NK-92 (cell line): ENCODE results near the gene NF1.
"Not testable (repeated sequence)": the region's sequence is repeated elsewhere in the genome, so short reads cannot be mapped to it uniquely, and the experiment has no call there.

Source experiments
- DNase-seq: peaks from one replicate; lab custom pipeline; 2025; ENCODE audit not compliant: unreplicated experiment; lab: John Stamatoyannopoulos, UW

NF1 gene

DNA sequence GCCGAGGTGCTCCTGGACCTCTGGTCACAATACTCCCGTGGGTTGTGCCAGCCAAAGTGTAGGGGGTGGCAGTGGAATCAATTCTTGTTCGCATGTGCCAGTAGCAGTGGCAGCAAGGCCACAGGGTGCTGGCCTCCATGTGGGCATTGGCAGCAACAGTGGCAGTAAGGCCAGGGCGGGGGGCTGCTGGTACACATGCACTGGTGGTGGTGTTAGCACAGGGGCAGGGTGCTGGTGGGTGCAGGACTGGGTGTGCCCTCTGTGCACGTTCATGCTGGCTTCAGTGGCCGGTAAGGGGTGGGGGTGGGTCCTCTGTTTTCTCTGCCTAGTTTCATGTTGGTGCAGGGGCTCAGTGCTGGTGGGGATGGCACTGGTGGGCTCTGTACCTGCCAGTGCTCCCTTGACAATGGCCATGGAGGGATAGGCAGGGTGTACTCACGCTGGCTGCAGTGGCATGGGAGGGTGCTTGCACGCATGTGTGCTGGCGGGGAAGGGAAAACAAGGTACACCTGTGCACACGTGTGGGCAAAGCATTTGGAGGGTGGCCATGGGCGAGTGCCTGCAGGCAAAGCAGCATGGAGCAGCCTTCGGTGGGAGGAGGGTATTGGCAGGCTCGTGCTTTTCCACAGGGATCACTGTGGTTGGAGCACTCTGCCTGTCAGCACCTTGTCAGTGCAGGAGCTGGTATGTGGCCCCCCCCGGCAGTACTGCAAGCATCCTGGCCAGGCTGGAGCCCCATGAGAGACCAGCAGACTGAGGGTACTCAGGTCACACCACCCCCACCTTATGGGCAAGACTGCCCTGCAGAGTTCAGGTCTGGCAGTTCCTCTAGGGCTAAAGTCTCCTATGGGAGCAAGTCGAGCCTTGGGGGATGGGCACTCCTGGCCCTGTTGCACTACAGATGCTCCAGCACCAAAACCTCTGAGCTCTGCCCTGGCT, 35.8 kb downstream of the NF1 start:
- DNase-seq: no peak

DNA sequence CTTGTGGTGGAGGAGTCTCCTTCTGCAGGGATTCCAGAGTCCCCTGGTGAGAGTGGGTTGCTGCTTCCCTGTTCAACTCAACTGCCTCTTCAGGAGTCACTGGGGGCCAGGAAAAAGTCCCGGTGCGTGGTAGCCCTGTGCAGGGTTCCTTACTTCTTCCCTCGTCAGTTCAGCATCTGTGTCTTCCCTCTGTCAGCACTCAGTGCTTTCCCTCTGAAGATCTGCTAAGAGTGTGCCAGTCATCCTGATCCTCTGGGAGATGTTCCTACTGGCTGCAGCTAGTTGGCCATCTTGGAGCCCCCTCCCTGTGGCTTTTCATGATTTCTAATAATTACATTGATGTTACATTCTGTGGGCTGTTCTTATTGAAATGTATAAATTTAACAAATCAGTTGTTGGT, 36.5 kb downstream of the NF1 start:
- no peak for DNase-seq

DNA sequence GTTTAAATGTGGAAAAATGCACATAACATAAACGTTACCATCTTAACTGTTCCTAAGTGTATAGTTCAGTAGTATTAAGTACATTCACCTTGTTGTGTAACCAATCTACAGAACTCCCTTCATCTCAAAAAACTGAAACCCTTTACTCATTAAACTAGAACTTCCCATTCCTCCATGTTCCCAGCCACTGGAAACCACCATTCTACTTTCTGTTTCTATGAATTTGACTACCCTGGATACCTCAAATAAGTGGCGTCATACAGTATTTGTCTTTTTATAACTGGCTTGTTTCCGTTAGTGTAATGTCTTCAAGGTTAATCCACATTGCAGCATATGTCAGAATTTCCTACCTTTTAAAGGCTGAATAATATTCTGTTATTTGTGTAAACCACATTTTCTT, 38.2 kb downstream of the NF1 start:
- DNase-seq: no peak

DNA sequence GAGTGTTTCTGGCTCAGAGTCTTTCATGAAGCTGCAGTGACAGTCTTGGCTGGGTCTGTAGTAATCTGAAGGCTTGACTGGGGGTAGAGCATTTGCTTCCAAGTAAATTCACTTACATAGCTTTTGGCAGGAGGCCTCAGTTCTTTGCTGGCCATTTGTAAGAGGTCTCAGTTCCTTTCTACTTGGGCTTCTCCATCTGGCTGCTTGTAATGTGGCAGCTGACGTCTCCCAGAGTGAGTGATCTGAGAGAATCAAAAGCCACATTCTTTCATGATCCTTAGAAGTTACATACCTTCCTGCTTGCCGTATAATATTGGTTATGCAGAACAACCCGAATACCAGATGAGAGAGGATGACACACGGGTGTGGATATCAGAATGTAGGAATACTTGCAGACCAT, 39.8 kb downstream of the NF1 start:
- DNase-seq: no peak

DNA sequence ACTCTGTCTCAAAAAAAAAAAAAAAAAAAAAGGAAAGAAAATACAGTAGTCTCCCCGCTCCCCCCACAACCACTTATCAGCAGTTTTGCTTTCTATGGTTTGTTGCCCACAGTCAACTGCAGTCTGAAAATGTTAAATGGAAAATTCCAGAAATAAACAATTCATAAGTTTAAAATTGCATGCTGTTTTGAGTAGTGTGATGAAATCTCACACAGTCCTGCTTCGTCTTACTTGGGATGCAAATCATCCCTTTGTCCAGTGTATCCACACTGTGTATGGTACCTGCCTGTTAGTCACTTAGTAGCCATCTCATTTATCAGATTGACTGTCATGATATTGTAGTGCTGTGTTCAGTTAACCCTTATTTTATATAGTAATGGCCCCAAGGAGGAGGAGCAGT, 41.5 kb downstream of the NF1 start:
- no peak for DNase-seq

DNA sequence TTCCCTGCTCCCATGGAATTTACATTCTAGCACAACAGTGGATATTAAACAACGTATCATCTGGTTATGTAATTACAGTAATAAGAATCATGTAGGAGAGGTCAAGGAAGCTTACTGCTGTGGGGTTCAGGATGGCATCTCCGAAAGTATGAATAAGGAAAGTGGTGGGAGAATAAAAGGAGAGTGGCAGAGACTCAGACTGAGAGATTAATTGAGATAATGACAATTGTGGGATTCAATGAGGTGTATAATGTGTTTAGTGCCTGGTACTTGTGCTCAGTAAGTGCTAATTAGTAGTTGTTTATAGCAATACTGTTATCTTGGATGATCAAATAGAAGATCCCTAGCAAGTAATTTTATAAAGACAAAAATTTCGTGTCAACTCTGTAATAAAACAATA, 45.3 kb downstream of the NF1 start:
- no peak for DNase-seq

DNA sequence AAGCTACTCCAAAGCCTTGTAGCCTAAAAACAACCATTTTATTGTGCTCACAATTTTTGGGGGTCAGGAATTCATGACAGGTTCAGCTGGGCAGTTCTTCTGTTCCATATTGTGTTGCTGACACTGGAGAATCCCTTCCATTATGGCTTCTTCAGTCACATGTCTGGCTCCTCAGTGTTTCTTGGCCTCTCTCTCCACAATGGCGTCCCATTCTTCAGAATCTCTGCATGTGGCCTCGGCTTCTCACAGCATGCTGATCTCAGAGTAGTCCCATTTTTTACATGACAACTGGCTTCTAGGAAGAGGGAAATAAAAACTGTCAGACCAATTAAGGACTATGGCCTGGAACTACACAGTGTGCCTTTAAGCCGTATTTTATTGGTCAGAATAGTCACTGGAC, 49.7 kb downstream of the NF1 start:
- no peak for DNase-seq

DNA sequence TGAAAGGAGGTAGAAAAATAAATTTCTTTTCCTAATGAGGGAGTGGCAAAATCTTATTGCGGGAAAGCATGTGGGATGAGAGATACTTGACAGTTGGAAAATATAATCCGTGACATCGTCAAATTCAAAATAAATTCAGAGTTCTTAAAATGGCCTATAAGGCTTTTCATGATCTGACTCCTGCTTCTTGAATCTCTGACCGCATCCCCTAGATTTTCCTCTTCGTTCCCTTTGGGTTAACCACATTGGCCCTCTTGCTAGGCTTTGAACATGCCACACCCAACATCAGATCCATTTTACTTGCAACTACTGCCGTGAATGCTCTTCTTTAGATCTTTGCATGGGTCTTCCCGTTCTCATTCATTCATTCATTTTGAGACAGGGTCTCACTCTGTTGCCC, 50.1 kb downstream of the NF1 start:
- no peak for DNase-seq

DNA sequence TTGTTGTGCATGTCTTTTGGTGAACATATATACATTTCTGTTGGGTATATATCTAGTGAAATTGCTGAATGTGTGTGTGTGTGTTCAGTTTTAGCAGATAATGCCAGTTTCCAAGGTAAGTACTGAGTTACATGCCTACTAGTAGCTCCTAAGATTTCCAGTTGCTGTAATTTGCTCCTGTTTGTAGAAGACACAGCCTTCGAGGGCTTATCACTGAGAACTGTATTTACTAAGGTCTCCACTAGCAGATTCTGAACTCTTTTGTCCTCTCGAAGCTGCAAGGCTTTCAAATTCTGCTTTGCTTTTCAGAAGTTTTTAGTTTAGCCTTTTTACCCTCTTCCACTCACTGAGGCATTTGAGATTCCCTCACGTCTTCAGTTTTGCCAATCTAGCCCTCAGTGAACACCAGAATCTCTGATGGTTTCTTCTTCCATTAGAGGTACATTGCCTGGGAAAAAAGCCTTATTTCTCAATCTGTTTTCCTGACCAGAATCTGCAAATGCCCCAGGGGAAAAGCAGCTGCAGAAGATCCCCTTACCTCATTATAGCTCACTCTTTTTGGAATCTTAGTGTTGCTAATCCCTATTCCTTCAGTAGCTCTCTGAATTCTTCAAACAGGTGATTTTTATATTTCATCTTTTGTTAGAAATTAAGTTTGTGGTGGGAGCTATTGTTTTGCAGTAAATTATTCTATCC, 52.9 kb downstream of the NF1 start:
- DNase-seq: no peak

DNA sequence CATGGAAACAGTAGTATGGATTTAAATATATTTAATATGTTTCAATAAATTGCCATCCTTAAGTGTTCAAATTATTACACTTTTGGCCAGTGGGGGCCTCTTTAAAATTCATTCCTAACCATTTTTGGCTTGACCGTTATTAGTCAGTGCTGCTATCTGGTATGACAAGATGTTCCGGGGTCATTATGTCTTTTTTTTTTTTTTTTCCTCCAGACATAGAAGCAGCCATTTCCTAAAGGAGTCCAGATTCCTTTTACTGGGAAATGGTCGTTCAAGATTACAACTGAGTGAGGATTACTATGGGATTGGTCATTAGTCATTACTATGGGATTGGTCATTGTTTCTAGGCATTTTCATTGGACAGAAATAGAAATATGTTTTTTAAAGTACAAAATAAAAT, 53.4 kb downstream of the NF1 start:
- no peak for DNase-seq

DNA sequence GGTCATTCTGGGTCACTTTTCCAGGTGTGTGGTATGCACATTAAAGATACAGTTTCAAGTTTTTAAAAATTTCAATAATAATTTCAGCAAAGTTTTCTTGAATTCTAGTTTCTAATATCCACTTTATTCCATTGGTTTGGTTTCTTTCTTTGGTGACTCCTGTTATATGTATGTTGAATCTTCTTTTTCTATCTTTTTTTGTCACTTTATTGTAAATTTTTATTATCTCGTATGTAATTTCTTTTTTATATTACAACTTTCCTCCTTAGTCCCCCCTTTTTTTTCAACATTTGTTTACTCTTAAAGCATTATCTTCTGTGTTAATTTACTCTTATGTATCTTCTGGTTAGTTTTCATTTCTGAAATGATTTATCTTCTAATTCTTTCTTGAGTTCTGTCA, 57.5 kb downstream of the NF1 start:
- no peak for DNase-seq

DNA sequence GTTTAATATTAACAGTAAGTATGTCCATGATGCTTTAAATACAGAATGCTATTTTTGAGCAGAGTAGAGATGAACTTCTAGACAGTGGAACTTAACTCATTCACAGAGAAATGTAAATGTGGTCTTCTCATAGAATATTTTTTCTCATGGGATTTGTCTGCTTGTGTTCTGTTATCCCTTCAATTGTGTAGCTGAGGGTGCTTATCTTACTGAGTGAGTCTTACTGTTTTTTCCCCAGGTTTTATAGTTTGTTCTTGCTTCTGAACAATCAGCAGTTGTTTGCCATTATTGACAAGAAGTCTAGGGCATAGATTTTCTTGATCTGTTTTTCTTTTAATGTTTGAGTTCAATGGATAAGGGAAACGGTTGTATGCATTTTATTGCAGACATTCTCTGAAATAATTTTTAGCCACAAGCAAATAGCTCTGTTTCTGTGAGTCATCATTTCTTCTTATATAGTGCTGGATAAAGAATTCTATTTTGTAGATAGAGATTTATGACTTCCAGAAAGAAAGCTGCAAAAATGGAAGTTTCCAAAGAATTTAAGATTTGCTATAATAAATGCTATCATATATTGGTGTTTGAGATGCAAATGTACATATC, 60.5 kb downstream of the NF1 start:
- DNase-seq: no peak

DNA sequence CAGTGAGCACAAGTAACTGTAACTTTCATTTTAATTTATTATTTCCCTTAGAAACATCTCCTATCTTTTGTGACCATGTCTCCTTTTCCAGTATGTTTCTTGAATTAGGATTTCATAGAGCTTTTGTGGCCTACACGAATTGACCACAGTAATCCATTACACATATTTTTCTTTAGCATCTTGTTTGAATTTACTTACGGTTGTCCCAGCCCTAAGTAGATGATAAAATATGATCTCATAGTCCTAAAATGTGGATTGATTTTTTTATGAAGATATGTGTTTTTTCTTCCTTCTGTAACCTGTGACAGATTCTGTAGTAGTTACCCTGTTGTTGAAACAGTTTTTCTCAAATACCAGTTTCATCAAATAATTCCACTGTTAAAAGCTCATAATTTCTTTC, 61.5 kb downstream of the NF1 start:
- DNase-seq: no peak

DNA sequence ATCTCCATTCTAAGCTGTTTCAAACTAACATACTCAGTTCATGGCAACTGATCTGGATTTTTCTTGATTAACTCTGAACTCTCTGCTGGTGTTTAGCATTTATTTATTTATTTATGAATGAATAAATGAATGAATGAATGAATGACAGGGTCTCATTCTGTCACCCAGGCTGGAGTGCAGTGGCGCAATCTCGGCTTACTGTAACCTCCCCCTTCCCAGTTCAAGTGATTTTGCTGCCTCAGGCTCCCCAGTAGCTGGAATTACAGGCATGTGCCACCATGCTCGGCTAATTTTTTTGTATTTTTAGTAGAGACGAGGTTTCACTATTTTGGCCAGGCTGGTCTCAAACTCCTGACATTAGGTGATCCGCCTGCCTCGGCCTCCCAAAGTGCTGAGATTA, 62.1 kb downstream of the NF1 start:
- DNase-seq: not testable (repeated sequence)

DNA sequence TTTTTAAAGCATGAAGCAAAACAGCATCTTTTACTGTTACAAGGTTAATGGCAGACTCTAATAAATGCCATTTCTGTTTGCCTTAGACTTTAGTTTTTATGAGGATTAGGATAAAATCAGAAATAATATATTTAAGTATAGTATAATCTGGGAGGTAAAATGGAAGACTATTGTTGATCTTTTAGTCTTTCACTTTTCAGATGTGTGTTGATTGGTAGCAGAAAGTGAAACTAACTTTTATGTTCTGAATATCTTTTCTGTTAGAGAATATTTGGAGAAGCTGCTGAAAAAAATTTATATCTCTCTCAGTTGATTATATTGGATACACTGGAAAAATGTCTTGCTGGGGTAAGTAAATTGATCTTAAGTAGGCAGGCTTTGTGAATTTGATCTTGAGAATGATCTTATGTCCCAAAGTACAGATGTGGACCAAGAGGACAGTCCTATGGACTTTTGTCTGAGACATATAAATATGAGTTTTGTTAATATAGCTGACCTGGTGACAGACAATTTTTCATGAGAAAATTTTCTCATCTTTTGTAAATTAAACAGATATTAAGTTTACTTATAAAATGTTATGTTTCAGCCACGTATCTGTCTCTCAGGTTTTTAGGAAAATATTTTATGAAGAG, 64.1 kb downstream of the NF1 start:
- DNase-seq: no peak

DNA sequence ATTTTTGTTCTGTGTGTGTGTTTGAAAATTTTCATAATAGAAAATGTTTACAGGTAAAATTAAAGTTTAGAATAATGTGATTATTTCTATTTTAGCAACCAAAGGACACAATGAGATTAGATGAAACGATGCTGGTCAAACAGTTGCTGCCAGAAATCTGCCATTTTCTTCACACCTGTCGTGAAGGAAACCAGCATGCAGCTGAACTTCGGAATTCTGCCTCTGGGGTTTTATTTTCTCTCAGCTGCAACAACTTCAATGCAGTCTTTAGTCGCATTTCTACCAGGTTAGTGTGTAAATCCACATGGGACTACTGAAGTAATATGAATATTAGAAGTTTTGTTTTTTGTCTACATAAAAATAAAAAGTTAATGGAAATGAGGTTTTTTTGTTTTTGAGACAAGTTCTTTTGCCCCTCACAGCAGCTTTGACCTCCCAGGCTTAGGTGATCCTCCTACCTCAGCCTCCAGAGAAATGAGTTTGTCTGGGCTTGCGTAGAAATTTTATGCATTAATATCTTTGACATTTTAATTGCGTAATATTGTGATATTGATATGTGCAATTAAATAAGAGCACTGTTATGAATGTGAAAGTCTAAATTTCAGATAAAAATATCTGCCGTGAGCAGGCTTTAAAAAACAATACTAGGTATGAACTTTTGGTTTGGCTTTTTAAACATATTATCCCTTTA, 68.5 kb downstream of the NF1 start:
- no peak for DNase-seq

DNA sequence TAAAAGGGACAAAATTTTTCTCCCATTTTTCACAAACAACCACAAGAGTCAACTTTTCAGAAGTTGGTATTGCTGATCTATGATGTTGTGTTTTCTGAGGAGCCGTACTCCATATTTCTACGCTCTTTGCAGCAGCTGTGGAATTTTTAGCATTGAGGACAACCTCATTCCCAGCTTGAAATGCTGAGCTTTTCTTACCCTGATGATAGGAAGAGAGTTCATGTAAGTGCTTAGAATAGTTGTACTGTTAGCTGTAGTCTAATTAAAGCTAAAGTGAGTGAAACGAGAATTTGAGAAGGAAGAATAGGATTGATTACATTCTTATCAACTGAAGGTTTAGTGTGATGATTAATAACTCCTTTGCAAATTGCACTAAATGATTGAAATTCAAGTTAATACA, 72.3 kb downstream of the NF1 start:
- no peak for DNase-seq

DNA sequence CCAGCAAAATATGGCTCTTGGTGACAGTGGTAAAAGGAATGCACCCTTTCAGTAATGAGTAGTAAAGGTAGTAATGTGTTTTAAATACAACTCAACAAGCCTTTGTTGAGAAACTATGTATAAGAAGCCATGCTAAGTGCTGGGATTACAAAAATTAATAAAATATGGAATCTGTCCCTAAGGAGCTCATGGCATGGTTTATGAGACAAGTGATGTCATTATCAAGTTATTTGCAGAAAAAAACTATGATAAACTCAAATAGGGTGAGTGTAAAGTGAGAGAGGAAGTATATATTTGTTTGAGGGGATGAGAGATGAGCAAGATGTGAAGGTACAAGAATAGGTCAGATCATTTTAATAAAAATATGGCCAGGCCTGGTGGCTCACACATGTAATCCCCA, 76.9 kb downstream of the NF1 start:
- DNase-seq: no peak

DNA sequence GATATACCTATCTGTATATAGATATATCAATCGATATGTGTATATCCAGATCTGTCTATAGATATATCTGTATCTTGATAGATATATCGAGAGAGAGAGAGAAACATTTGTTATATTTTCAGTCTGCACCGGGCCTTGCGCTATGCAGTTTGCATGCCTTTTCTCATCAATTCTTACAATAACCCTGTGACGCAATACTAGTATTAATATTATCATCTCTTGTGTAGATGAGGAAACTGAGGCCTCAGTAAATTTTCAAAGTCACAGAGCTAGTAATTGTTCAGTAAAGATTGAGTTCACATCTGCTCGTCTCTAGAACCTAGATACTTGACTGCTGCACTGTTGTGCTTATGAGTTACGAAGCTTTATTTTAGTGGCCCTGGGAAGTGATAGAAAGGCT, 77.6 kb downstream of the NF1 start:
- DNase-seq: no peak

DNA sequence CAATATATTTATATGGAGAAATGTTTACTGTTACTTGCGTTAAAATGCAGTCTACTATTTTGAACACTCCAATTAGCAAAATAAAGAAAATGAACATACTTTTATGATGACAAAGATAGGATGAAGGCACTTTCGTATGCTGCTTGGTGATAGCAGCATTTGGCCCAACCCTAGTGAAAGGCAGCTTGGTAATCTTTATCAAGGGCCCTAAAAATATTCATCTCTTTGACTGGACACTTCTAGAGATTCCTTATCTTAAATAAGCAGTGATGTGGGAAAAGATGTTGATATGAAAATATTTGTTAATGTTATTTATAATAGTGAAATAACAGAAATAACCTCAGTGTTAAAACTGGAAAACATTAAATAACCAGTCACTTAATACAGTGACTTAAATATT, 79.4 kb downstream of the NF1 start:
- no peak for DNase-seq

DNA sequence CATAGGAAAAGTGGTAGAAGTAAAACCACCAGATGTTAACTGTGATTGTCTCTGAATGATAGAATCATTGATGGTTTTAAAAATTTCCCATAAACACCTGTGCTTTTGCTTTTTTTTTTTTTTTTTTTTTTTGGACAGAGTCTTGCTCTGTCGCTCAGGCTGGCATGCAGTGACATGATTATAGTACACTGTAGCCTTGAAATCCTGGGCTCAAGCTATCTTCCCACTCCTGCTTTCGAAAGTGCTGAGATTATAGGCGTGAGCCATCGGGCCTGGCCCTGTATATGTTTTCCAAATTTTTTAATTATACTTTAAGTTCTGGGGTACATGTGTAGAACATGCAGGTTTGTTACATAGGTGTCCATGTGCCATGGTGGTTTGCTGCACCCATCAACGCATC, 80.5 kb downstream of the NF1 start:
- DNase-seq: no peak
